Thyroid gland (tissue), 4 donors: ENCODE data around the gene BDH1. TPM values are rescaled to one million over a fixed set of nuclear protein-coding genes. Genes with fewer than 3 reads are reported as not detected.

ENCODE experiments used
- DNase-seq, 2 donors: peaks; one replicate each; pipeline ENCODE4 v3.0.0-alpha.2; 2019
- H3K27ac ChIP-seq, 3 donors: fragments of 200-600 bp; sonication (generic); 1 replicate in 2 of 3; 2 replicates in 1 of 3; pipeline ENCODE4 v1.5.1; 2016 to 2019; ENCODE audit warnings: mild to moderate bottlenecking in 1 of 3, moderate library complexity in 1 of 3
- H3K27me3 ChIP-seq: fragments of 200-600 bp; sonication (generic); one replicate; pipeline ENCODE4 v1.5.1; 2019
- H3K36me3 ChIP-seq, 2 donors: fragments of 200-600 bp; sonication (generic); one replicate each; pipeline ENCODE4 v1.5.1; 2016 to 2019
- H3K4me1 ChIP-seq, 2 donors: fragments of 200-600 bp; sonication (generic); one replicate each; pipeline ENCODE4 v1.5.1; 2017 to 2019
- H3K4me3 ChIP-seq, 3 donors: fragments of 200-600 bp; sonication (generic); replicated peaks in 1 of 3; 1 replicate in 2 of 3; 2 replicates in 1 of 3; pipeline ENCODE4 v1.5.1; 2016; ENCODE audit warnings: mild to moderate bottlenecking in 1 of 3
- H3K9me3 ChIP-seq: fragments of 200-600 bp; sonication (generic); one replicate; pipeline ENCODE4 v1.5.1; 2017
- CTCF ChIP-seq, 6 experiments: fragments of 200-600 bp in 3 of 6; fragments of 450-650 bp in 3 of 6; sonication (generic) in 3 of 6; IDR thresholded peaks; one replicate each; pipeline ENCODE4 v1.5.1; 2016 to 2019; ENCODE audit warnings: antibody characterized with exemption in 6 of 6, mild to moderate bottlenecking in 2 of 6, inconsistent platforms in 1 of 6, moderate library complexity in 1 of 6
- POLR2A ChIP-seq, 2 donors: fragments of 450-650 bp; IDR thresholded peaks; one replicate each; pipeline ENCODE4 v1.6.1; 2017; ENCODE audit warnings: antibody characterized with exemption in 2 of 2, mild to moderate bottlenecking in 2 of 2, moderate library complexity in 1 of 2
- WGBS, 2 donors: methylation state at CpG; one replicate each; pipeline ENCODE4 v1.1.5; 2017; 5-methylcytosine and 5-hydroxymethylcytosine counted together
- intact Hi-C: fragments of 100-400 bp; cut with DNase I; formaldehyde crosslinking; loops from one replicate; pipeline ENCODE4 v1.15.1; 2023
- total RNA-seq, 4 donors: library from RNA; depleted of rRNA; stranded (reverse); fragments of >200 nt; gene quantifications; one replicate each; pipeline ENCODE4 v1.2.3, GENCODE V29; 2016

BDH1 gene
- total RNA-seq, 4 donors from 2014 or later: 37.1 to 83.1 (median 57.8) TPM

GRCh38 chr3:197545101-197545500 lies 10.7 kb downstream of the BDH1 start:
- Histone ChIP-seq H3K4me1 (peaks cover 21 to 37% of the 10 kb centered on the region in 2 donors), H3K27me3 (no peaks in the 10 kb centered on the region), H3K36me3 (no peaks in the 10 kb centered on the region), H3K9me3 (no peaks in the 10 kb centered on the region), H3K4me3 (no peak overlapping the region), H3K27ac (no peak overlapping the region)
- intact Hi-C loops: no loop called here
- 91 to 92% methylated on average over 9 of the region's 9 CpGs for WGBS, 2 donors
- no peak for TF ChIP-seq CTCF (IDR thresholded peaks at IDR 0.05)
- TF ChIP-seq POLR2A (IDR thresholded peaks at IDR 0.05): no peak
- no peak for DNase-seq

- Histone ChIP-seq H3K27ac (no peak overlapping the region), H3K27me3 (no peaks in the 10 kb centered on the region), H3K36me3 (no peaks in the 10 kb centered on the region), H3K4me3 (no peak overlapping the region), H3K9me3 (no peaks in the 10 kb centered on the region), H3K4me1 (peaks cover 14 to 29% of the 10 kb centered on the region in 2 donors)
- TF ChIP-seq CTCF (IDR thresholded peaks at IDR 0.05): no peak
- DNase-seq: no peak
- intact Hi-C loops: no loop called here
- 90 to 92% methylated on average over 17 to 18 of the region's 18 CpGs for WGBS, 2 donors
Measured at GRCh38 chr3:197542741-197543454, 12.9 kb downstream of the BDH1 start.

GRCh38 chr3:197541756-197542539 lies 13.8 kb downstream of the BDH1 start:
- Histone ChIP-seq H3K4me3 (no peak overlapping the region), H3K27ac (no peak overlapping the region), H3K9me3 (no peaks in the 10 kb centered on the region), H3K36me3 (no peaks in the 10 kb centered on the region), H3K4me1 (peaks cover 8 to 20% of the 10 kb centered on the region in 2 donors), H3K27me3 (no peaks in the 10 kb centered on the region)
- intact Hi-C loops: no loop called here
- DNase-seq: peak; percentile 44 to 47
- TF ChIP-seq CTCF (IDR thresholded peaks at IDR 0.05) (no peak), POLR2A (IDR thresholded peaks at IDR 0.05) (no peak)
- WGBS, 2 donors: 72 to 75% methylated on average over 12 to 13 of the region's 13 CpGs

GRCh38 chr3:197540961-197541377 lies 14.8 kb downstream of the BDH1 start:
- TF ChIP-seq CTCF (IDR thresholded peaks at IDR 0.05) (no peak), POLR2A (IDR thresholded peaks at IDR 0.05) (no peak)
- Histone ChIP-seq H3K27me3 (no peaks in the 10 kb centered on the region), H3K27ac (peak overlapping the region in 1 of 3 donors; percentile 69), H3K4me1 (peaks cover 8 to 18% of the 10 kb centered on the region in 2 donors), H3K4me3 (no peak overlapping the region), H3K9me3 (no peaks in the 10 kb centered on the region), H3K36me3 (no peaks in the 10 kb centered on the region)
- 74 to 77% methylated on average over 3 of the region's 3 CpGs for WGBS, 2 donors
- no peak for DNase-seq
- intact Hi-C loops: no loop called here

GRCh38 chr3:197539651-197540051 lies 16.1 kb downstream of the BDH1 start:
- H3K4me1 ChIP-seq: peaks cover 8 to 18% of the 10 kb centered on the region in 2 donors
- intact Hi-C loops: no loop called here
- WGBS, 2 donors: 47% methylated on average over 6 of the region's 6 CpGs
- no peak overlapping the region for H3K4me3 ChIP-seq
- no peaks in the 10 kb centered on the region for H3K9me3 ChIP-seq
- peak; percentile 73 to 80 for DNase-seq
- H3K27me3 ChIP-seq: no peaks in the 10 kb centered on the region
- H3K36me3 ChIP-seq: no peaks in the 10 kb centered on the region
- no peak for TF ChIP-seq CTCF (IDR thresholded peaks at IDR 0.05)
- no peak for TF ChIP-seq POLR2A (IDR thresholded peaks at IDR 0.05)
- H3K27ac ChIP-seq: peak overlapping the region; percentile 33 to 73 (median 69)
